Islet precursor cell (in vitro differentiated cells): ENCODE data around the gene CACUL1.
"Not testable (repeated sequence)": the region's sequence is repeated elsewhere in the genome, so short reads cannot be mapped to it uniquely, and the experiment has no call there.

Experiments
- DNase-seq: peaks from one replicate; pipeline ENCODE4 v3.0.0-alpha.2; 2018

The CACUL1 gene

GRCh38 chr10:118682533-118682932 lies 72.2 kb downstream of the CACUL1 start:
- DNase-seq: no peak

DNA sequence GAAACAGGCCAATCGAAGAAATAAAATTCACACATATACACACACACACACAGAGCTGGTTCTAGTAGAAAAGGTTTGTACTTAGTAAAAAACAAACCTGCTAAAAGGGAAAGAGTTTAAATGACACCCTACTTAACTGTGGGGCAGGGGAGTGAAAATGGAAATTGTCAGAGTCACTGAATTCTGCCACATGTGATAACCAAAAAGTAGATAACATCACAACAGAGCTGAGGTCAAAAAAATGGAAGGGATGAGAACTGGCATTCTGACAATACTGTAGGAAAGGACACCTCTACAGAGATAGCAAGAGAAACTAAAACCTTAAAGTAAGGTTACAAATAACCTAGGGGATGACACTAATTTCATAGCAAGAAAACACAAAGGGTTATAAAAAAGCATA lies 74.6 kb downstream of the CACUL1 start:
- no peak for DNase-seq

DNA sequence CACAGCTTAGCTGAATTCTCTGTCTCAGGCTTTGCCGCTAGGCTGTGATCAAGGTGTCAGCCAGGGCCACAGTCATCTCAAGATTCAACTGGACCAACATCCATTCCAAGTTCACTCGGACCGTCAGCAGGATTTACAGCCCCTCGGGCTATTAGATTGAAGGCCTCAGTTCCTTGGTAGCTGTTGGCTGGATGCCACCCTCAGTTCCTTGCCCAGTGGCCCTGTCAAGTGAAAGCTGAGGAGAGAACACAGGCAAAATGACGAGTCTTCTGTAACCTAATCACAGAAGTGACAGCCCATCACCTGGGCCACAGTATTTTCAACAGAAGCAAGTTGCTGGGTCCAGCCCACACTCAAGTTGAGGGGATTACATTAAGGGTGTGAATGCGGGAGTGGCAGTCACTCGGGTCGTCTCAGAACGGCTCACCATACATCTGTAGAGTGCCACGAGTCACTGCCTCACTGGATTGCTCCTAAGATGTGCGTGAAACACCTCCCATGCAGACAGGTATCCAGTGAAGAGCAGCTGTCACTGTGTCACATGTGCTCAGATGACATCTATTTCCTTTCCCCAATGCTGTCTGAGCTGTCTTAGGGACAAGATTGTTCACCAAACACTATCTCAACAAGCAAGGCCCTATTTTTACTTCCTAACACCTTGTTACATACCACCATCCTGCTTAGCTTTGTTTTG lies 80.4 kb downstream of the CACUL1 start:
- DNase-seq: no peak

DNA sequence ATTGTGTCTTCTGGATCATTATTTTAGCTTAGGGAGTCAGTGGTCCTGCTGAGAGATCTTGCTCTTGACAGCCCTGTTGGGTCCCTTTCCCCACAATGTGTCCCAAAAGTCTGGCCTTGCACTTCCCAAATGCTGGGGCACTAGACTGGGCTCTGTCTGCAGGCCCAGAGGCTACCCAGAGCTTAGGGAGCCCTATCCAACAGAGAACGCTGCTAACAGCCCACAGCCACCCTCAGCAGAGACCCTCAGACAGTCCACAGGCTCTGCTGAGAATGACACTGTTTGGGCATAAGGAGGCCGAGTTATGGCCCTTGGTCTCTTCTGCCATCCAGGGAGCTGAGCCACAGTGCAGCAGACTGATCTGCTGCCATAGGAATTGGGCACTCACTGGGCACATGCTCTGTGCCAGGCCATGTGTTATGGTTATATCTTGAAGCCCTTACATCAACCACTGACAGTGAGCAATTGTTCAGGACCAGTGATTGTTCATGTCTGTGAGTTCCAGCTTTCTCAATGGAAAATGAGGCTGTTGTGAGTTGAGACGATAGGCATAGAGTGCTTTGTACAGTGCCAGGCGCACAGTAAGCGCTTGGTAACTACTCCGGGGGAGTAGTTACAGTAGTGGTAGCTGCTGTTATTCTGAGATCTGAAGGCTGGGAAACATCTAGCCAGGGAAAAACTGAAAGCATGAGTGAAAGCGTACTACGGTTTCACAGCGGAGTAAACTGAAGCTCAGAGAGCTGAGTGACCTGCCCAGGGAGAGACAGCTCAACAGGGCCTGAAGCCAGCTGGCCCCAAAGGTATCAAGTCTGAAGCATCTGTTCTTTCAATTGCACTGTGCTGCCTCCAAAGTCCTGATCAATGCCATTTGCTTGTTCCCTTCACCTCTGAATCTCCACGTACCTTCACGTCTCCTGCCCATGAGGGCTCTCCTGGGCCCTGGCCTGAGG lies 81.7 kb downstream of the CACUL1 start:
- DNase-seq: no peak

GRCh38 chr10:118672153-118672552 lies 82.6 kb downstream of the CACUL1 start:
- no peak for DNase-seq

DNA sequence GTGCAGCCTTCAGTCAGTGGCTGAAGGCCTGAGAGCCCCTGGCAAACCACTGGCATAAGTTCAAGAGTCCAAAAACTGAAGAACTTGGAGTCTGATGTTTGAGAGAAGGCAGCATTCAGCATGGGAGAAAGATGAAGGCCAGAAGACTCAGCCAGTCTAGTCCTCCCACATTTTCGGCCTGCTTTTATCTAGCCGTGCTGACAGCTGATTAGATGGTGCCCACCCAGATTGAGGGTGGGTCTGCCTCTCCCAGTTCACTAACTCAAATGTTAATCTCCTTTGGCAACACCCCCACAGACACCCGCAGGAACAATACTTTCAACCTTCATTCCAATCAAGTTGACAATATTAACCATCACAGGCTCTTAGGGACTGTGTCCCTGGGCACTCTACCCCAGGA lies 83.5 kb downstream of the CACUL1 start:
- DNase-seq: not testable (repeated sequence)

DNA sequence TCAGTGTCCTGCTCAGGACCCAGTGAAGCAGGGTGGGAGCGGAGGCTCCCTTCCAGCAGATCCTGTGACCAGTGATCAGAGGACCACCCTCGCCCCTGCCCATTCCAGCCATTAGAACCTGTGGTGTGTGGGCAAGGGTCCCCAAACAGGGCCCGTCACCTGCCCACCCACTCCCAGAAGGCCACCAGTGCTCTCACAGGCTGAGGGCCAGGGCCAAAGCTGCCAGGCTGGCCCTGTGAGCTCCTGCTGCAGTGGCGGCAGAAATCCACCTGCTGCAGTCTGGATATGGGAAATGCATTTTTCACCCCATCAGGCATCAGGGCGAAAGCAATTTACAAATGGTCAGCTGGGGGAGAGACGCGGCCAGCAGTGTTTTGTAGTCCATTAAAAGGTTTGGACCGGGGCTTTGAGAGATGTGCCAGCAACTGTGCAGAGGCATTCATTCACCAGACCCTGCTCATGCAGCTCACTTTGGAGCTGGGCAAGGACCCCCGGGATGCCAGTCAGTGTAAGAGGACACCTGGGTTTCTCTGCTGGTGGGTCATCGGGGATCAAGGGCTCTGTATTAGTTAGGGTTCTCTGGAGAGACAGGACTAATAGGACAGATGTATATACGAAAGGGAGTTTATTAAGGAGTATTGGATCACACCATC lies 84.2 kb downstream of the CACUL1 start:
- no peak for DNase-seq

- no peak for DNase-seq
Observed at GRCh38 chr10:118669835-118670234, 84.9 kb downstream of the CACUL1 start.

DNA sequence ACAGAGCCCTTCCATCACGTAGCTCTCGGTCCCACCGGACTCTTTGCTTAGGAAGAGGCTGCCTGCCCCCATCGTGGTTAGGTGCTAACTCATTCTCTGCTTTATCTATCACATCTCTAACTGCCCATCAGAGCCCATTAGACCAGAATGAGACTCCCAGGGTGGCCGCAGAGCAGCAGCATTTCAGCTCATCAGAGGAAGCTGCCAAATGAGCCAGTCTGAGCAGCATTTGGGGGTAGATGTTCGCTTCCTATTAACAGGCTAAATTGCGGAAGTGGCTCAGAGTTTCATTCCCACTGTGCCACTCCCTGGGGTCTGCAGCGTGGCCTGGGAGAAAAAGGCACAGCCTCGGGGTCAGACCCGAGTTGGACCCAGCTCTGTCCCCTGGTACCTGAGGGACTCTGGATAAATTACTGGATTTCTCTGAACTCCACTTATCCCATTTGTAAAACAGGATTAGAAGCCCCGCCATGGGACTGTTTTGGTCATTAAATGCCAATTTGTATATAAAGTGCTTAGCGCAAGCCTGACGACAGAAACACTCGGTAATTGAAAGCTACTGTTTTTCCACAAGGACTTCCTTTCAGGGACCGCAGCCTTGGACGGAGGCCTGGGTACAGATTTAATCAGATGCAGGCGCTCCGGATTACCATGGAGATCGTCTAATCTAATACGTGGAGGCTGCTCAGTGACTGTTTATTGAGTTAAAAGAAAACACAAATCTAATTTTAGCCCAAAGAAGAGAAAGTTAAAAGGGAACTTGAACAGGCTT lies 85.6 kb downstream of the CACUL1 start:
- no peak for DNase-seq

DNA sequence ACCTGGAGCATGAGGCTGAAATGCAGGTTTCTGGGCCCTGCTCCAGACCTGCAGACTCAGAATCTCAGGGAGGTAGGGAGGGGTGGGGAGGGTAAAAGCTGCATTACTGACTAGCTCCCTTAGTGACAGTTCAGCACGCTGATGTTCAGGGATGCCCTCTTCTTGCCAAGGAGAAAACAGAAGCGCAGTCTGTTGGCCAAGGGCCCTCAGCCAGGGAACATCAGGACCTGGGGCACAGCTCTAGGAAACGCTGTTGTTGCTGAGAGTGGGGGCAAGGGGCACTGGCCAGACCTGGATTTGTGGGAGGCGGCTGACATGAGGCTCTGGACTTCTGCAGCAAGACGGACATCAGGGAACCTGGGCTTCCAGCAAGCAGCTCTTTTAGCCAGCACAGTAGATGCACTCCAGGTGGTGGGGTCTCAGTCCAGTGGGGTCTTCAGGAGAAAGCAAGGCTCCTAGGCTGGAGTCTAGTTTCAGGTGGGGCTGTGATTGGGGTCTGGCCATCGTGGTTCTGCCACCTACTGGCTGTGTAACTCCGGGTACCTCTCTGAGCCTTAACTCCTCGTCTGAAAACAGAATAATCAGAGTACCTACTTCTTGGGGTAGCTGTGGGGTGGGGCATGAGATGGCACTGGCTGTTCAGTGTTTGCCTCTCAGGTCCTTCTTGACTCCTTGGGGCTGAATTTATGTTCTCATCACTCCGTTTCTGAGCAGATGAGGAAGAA lies 86.4 kb downstream of the CACUL1 start:
- peak; percentile 47 for DNase-seq

- no peak for DNase-seq
Observed at GRCh38 chr10:118667732-118668131, 87.0 kb downstream of the CACUL1 start.

- no peak for DNase-seq
Observed at GRCh38 chr10:118666350-118666749, 88.4 kb downstream of the CACUL1 start.

GRCh38 chr10:118664321-118664720 lies 90.4 kb downstream of the CACUL1 start:
- DNase-seq: no peak

DNA sequence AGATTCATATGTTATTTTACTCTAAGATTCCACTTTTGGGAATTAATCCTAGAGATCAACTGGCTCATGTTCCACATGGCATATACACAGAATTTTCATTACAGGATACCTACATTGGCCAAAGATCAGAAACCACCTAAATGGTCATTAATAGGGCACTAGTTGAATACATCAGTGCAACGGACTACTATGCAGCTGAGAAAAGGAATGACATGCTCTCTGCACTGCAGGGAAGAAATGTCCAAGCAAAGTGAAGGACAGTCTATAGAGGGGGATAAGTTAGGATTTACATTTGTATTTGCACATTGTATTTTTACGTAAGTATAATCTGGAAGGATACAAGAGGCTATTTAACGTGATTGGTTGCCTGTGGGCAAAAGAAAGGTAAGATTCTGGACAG lies 91.6 kb downstream of the CACUL1 start:
- DNase-seq: no peak

DNA sequence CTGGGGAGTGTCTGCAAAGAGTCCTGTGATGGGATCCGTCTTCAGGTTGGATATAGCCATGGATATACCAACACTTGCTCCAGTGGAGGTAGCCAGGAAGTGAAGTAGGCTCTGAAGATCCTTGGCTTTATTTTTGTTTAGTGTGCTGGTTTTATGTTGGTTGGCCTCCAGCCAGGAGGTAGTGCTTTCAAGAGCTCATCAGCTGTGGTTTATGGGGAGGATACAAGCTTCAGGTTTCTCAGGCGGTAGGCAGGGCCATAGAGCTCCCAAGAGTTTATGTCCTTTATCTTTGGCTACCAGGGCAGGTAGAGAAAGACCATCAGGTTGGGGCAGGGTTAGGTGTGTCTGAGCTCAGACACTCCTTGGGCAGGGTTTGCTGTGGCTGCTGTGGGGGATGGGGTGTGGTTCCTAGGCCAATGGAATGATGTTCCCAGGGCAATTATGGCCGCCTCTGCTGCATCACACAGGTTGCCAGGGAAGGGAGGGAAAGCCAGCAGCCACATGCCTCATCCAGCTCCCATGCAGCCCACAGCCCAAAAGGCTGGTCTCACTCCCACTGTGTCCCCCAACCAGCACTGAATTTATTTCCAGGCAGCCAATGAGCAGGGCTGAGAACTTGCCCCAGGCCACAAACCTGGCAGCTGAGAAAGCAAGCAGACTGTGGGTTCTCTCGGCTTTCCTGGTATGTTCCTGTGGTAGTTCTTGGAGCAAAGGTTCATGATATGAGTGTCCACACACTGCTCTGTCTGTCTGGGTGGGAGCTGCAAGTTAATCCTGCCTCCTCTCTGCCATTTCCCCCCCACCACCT lies 92.3 kb downstream of the CACUL1 start:
- DNase-seq: no peak

- no peak for DNase-seq
Observed at GRCh38 chr10:118658762-118659161, 96.0 kb downstream of the CACUL1 start.

DNA sequence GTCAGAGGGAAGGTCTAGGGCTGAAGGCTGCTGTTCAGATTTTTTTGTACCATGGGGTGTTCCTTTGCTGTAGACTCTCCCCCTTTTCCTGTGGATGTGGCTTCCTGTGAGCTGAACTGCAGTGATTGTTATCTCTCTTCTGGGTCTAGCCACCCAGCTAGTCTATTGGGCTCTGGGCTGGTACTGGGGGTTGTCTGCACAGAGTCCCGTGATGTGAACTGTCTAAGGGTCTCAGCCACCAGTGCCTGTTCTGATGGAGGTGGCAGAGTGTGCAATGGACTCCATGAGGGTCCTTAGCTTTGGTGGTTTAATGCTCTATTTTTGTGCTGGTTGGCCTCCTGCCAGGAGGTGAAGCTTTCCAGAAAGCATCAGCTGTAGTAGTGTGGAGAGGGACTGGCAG lies 96.6 kb downstream of the CACUL1 start:
- not testable (repeated sequence) for DNase-seq

- not testable (repeated sequence) for DNase-seq
Observed at GRCh38 chr10:118645294-118645693, 109.5 kb downstream of the CACUL1 start.

DNA sequence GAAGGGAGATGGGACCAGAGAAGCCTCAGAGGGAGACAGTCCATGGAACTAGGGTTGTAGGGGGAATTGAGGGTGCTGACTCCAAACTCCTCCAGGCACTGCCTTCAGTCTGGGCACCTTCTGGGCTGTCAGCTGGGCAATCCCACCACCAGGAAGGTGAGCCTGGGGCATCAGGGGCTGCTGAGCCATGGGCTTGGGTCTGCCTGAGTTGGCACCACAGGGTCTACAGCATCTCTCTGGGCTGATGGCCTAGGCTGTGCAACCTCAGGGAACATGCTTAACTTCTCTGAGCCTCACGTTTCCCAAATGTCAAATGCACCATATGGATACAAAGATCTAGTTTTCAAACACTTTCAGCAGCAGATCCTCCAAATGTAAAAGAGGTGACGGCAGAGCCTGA lies 112.5 kb downstream of the CACUL1 start:
- no peak for DNase-seq

DNA sequence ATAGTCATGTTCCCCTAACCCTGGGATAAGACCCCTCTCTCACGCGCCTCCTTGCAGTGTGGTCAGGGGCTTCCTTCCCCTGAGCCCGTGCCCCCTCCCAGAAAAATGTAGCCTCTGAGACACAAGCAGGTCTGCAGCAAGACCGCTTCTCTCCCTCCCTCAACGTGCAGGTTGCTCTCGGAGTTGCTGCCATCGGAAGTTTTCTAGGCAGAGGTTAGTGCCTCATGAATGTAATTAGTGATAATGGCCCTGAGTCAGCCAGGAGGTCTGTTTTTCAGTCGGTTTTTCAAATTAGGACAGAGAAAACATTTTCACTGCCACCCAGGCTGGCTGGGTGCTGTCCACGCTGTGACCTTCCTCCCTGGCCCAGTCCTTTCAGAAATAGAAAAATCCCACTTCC lies 116.1 kb downstream of the CACUL1 start:
- DNase-seq: peak; percentile 67
